Raji (cell line): ENCODE data around the gene ZNF280A.

ENCODE experiments used
- POLR2A ChIP-seq: IDR thresholded peaks from 2 replicates; pipeline ENCODE4 v1.6.1; 2011; ENCODE audit warnings: low read depth, low read length, control low read depth; ENCODE audit not compliant: insufficient read depth

The ZNF280A gene

DNA sequence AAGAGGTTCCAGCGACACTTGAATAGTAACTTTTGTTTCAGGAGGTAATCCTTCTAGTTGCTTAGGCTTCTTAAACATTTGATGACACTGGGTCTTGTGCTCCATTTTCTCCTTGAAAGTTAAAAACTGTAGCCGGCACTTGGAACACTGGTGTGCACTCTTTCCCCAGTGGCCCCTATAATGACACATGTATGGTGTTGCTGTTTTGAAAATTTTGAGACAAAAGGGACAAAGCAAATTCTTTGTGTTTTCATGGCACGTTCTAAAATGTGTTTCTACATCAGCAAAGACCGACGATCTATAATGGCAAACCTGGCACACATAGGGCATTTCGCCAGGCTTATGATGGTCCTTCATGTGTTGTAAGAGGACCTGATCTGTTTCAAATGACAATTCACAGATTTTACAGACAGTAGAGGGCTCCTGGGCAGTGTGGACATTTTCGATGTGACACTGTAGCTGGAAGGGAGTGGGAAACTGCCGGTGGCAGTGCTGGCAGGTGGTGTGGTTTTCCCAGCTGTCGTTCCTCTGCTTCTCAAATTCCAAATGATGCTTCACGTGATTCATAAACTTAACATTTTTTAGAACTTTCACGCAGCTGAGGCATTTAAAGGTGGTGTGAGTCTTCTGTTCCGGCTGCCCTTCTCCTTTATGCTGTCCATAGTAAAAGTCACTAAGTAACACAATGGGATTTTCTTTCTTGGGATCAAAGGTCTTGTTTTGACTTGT is 32.0 kb downstream of the ZNF280A start:
- no peak for TF ChIP-seq POLR2A

DNA sequence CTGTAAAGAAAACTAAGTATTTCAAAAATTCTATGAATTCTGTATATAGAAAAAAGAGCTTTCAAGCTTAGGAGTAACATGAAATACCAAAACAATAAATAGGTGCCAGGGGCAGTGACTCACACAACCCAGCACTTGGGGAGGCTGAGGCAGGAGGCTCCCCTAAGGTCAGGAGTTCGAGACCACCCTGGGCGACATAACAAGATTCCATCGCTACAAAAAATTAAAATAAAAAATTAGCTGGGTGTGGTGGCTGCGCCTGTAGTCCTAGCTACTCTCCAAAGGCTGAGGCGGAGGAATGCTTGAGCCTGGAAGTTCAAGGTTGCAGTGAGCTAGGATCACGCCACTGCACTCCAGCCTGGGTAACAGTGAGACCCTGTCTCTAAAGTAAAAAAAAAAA is 33.0 kb downstream of the ZNF280A start:
- no peak for TF ChIP-seq POLR2A

GRCh38 chr22:22486132-22486899 is 33.8 kb downstream of the ZNF280A start:
- TF ChIP-seq POLR2A = no peak

- no peak for TF ChIP-seq POLR2A
Measured at GRCh38 chr22:22485524-22485923, 34.5 kb downstream of the ZNF280A start.

GRCh38 chr22:22484023-22484422 is 36.0 kb downstream of the ZNF280A start:
- TF ChIP-seq POLR2A = no peak

GRCh38 chr22:22480940-22481339 is 39.1 kb downstream of the ZNF280A start:
- TF ChIP-seq POLR2A = no peak

DNA sequence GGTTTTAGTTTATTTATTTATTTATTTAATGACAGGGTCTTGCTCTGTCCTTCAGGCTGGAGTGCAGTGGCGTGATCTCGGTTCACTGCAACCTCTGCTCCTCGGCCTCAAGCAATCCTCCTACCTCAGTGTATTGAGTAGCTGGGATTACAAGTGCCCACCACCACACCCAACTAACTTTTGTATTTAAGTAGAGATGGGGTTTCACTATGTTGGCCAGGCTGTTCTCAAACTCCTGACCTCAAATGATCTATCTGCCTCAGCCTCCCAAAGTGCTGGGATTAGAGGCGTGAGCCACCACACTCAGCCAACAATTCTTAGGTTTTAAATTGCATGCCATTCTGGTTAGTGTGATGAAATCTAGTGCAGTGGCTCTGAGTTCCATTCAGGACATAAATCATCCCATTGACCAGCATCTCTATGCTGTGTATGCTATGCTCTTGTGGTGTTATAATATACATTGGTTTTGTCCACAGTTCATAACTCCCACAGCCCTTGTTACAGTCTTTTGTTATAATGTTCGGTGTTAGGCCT is 40.0 kb downstream of the ZNF280A start:
- TF ChIP-seq POLR2A = no peak

DNA sequence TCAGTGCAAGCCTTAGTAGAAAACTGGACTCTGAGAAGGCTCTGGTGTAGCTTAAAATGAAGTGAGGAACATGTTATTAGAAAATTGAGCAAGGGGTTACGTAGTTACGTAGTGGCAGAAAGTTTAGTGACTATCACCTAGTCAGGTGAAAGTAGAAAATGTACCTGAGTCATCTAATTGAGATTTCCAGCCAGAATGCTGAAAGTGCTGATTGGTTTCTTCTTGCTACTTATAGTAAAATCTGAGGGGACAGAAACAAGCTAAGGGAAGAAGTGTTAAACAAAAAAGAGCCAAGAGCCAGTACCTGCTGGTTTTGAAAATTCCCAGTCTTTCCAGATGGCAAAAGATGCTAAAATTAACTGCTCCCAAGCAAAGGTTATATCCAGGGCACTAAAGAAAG is 41.0 kb downstream of the ZNF280A start:
- TF ChIP-seq POLR2A = no peak

GRCh38 chr22:22478470-22478869 is 41.6 kb downstream of the ZNF280A start:
- TF ChIP-seq POLR2A = no peak

DNA sequence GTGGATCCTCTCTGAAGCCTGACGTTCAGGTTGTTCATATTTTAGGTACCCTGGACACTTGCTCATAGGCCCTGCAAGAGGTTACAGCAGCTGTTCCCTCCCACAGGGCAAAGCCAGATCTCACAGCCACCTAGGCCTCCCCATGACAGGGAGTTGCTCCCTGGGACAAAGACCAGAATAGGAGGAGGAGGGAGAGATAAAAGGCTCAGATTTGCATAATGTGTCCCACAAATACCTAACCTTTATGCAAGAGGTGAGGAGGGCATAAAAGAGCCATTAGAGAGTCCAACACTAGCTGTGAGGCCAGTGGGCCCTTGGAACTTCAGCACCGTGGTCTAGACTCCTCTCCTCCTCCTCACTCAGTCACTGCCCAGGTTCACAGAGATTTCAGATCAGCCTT is 45.3 kb downstream of the ZNF280A start:
- no peak for TF ChIP-seq POLR2A

GRCh38 chr22:22469527-22469926 is 50.5 kb downstream of the ZNF280A start:
- no peak for TF ChIP-seq POLR2A

DNA sequence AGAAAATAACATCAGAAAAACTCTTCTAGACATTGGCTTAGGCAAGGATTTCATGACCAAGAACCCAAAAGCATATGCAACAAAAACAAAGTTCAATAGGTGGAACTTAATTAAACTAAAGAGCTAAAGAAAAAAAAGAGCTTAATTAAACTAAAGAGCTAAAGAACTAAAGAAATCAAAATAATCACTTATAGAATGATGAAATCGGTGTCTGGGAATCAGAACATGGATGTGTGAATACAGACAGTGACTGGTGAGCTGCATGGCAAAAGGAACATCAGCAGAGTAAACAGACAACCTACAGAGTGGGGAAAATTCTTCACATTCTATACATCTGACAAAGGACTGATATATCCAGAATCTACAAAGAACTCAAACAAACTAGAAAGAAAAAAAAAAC is 53.0 kb downstream of the ZNF280A start:
- TF ChIP-seq POLR2A = no peak

DNA sequence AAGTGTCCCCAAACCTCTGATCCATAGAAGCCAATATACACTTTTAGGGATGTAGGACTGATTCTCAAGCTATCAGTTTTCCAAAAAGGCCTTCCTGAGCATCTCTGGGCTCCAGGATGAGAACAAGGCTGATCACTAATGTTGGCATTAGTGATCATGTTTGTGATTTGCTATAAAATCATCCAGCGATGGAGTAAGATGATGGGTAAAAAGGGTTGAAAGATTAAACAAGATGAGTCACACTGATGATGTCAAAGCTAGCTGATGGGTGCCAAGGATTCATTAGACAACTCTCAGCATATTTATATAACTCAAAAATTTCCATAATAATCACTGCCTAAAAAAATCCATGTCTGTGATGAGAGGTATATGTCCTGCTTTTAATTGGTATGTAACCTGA is 54.3 kb downstream of the ZNF280A start:
- no peak for TF ChIP-seq POLR2A

GRCh38 chr22:22465094-22465602 is 54.9 kb downstream of the ZNF280A start:
- TF ChIP-seq POLR2A = no peak

- TF ChIP-seq POLR2A = no peak
Measured at GRCh38 chr22:22464541-22465054, 55.5 kb downstream of the ZNF280A start.
